HG02943 (cell line): ENCODE measurements around the gene DAB2.
"Not testable (repeated sequence)": the region's sequence is repeated elsewhere in the genome, so short reads cannot be mapped to it uniquely, and the experiment has no call there.

ENCODE experiments used
- ATAC-seq: cut with Tn5 transposase; IDR thresholded peaks from one replicate; pipeline ENCODE4 v1.9.1; 2021; ENCODE audit warnings: mild to moderate bottlenecking, low read depth, moderate library complexity; ENCODE audit not compliant: unreplicated experiment

DAB2 gene

DNA sequence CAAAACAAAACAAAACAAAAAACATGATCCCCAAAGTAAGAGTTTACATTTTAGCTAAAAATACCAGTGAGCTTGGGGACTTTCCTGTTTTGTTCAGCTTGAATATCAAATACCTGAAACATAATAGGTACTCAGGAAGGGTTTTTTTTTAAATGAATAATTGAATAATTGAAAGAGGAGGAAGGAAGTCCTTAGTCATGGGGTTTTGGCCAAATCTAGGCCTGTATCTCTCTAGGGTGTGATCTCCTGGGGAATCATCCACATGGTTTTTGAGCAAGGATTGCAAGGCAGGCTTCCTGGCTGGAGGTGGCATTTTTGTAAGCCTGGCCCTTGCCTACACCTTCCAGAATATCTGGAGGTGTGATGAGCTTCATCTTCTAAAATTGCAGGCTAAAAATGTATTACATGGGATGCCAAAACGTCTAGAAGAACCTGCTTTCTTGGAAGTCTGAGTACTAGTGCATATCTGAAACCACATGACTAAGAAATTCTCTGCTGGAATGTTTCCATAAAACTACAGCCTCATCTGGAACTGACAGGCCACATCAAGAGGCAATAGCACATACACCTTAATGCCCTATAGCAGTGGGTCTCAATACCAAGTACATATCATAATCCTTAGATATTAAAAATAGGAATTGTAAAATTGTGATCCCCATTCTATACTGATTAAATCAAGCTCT is 70.9 kb downstream of the DAB2 start:
- no peak for ATAC-seq

- no peak for ATAC-seq
Observed at GRCh38 chr5:39352951-39353350, 71.8 kb downstream of the DAB2 start.

- ATAC-seq: no peak
Observed at GRCh38 chr5:39352170-39352569, 72.6 kb downstream of the DAB2 start.

DNA sequence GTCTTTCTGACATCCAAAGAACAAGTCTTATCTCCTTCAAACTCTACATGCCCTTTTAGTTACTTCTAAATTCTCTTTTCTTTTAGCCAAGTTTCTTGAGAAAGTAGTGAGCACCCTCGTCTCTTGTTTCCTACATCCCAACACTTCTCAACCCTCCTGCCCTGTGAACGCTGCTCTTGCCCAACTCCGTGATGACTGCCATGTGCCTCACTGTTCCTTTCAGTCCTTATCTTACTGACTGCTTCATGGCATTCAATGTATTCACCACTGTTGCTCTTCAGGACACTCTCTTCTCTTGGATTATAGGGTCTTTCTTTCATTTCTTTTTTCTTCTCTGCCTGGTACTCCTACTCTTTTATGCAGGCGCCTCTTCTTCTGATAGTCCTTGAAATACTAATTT is 75.3 kb downstream of the DAB2 start:
- ATAC-seq: no peak

DNA sequence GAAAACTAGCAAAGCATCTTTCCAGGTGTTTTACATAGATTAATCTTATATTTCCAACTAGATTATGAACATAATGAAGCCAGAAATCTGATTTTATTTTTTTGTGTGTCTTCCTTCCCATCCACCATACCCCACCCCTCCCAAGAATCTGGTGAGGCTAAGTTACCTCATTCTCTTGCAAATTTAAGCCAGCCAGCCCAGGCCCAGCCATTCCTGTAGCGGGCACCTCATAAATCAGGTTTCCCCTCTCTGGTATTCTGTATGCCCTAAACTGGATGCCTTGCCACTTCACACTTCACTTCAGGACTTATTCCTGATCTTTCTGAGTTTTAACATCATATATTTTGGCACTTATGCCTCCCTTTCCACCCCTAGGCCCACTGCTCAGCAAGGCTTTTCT is 82.3 kb downstream of the DAB2 start:
- ATAC-seq: no peak

DNA sequence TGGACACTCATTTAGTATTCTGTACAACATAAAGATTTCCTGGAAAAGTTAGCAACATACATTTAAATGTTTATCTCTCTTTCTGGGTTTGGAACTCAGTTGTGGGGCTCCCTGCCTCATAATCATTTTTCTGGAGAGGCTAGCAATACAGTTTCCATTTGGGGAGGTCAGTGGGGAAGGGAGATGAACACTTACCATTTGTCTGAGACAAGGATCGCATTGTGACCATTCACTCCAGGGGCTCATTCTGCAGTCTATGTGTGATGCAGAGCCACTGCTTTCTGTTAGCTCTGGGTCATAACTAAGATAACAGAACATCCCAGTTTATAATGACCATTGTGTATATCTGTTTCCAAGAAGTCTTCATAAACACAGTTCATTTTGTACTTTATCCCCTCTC is 82.9 kb downstream of the DAB2 start:
- no peak for ATAC-seq

DNA sequence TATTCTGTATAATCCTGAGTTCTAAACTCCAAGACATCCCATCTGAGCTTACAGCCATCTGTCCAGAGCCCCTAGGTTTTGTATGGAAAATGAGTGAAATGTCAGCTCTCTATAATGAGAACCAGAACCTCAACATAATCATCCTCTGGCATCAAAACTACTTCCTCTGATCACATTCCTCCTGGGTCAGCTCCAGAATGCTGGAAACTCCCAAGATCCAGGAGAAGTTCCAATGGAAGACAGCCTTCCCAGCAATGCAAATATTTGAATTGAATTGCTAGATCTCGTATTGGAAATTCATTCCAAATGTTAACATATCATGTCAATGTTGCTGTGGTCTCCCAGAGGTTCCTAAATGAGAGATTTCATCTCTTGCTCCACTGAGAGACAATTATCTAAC is 84.3 kb downstream of the DAB2 start:
- ATAC-seq: no peak

GRCh38 chr5:39337252-39337915 is 87.4 kb downstream of the DAB2 start:
- no peak for ATAC-seq

DNA sequence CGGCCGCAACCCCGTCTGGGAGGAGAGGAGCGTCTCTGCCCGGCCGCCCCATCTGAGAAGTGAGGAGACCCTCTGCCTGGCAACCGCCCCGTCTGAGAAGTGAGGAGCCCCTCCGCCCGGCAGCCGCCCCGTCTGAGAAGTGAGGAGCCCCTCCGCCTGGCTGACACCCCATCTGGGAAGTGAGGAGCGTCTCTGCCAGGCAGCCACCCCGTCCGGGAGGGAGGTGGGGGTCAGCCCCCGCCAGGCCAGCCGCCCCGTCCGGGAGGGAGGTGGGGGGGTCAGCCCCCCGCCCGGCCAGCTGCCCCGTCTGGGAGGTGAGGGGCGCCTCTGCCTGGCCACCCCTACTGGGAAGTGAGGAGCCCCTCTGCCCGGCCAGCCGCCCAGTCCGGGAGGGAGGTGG is 90.5 kb downstream of the DAB2 start:
- ATAC-seq: not testable (repeated sequence)

- ATAC-seq: no peak
Observed at GRCh38 chr5:39333104-39333503, 91.7 kb downstream of the DAB2 start.

- ATAC-seq: no peak
Observed at GRCh38 chr5:39331861-39332381, 92.9 kb downstream of the DAB2 start.

DNA sequence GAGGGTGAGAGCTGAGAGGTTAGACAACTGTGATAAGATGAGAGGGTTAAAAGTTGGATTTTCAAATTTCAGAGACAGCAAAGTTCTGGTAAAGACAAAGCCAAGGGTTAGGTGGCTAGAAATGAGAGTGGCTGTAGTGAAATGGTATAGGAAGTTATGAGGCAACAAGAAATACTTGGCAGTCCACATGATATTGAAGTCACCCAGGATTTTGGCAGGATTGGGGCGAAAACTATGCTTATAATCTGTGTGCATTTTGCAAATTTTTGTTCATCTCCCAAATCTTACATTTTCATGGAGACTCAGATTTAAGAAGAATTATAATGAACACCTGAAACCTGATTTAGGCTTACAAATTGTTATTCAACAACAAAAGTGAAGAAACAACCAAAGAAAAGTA is 96.0 kb downstream of the DAB2 start:
- ATAC-seq: no peak

GRCh38 chr5:39323542-39323941 is 101.2 kb downstream of the DAB2 start:
- ATAC-seq: no peak
